ENCODE results near the gene SFXN5.

The SFXN5 gene

GRCh38 chr2:73076701-73077423 is 5.3 kb upstream of the SFXN5 start:
- DNase-seq = no peak

GRCh38 chr2:73075477-73076373 is 4.2 kb upstream of the SFXN5 start:
- peak; percentile 58 for DNase-seq

GRCh38 chr2:73074110-73075069 is 2.9 kb upstream of the SFXN5 start:
- peak; percentile 42 for DNase-seq

DNA sequence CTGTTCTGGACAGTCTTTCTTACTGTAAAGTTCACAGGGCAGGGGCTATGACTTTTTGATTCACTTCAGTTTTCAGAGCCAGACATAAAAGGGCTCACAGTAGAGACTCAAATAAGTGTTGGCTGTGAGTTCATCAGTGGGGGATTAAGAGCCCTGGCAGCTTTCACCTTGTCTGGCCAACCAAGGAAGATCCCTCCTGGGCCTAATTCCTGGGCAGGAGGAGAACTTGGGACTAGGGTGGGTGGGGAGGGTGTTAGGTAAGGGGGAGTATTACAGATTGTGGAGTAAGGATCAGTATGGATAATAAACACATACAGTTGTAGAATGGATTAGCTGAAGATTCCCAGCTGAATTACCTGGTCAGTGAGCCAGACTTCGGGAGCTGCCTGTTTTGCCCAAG is 904 bp upstream of the SFXN5 start:
- no peak for DNase-seq

DNA sequence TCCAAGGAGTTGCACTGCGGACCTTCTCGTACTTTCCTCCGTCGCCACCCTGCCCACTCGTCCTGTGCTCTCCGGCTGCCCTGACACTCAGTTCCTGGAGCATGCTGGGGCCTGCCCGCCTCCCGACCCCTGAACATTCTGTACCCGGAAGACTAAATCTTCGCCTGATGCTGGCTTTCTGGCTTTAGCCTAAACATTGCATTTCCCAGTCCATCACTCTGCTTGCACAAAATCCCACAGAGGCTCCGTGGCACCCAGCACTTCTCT is 550 bp upstream of the SFXN5 start:
- no peak for DNase-seq

GRCh38 chr2:73070643-73071359 is 711 bp downstream of the SFXN5 start:
- peak; percentile 80 for DNase-seq

DNA sequence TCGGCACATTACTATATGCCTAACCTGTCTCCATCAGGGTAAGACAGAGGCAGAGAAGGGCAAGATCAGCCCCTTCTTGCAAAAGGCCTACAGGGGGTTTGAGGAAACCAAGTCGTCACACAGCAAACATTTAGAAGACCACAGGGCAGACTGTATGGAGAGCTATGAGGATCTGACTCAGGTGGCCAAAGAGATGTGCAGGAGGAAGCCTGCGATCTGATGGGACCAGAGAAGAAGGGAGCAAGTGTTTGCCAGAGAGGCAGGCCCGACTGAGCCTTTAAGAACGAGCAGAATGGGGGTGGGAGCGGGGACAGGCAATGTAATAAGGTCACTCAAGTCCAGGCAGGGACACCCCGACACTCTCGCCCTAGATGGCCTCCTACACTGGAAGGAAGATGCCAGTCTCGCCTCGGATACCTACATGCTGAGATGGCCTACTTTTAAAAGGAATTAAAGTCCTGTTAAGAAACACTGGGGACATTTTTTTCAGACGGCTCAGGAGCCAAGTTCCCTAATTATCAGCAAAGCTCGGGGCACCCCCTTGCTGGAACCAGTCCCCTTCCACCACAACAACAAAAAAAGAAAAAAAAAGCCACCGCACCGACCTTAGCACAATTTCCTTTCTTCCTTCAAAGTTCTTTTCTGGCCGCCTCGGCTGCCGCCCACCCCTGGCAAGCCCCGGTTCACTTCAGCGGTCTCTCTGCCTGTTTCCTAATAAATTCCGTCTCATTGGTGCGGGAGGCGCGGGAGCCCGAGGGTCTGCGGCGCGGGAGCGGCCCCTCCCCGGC is 1.5 kb downstream of the SFXN5 start:
- DNase-seq = no peak

- DNase-seq = peak; percentile 42
Observed at GRCh38 chr2:73069041-73069854, 2.3 kb downstream of the SFXN5 start.

DNA sequence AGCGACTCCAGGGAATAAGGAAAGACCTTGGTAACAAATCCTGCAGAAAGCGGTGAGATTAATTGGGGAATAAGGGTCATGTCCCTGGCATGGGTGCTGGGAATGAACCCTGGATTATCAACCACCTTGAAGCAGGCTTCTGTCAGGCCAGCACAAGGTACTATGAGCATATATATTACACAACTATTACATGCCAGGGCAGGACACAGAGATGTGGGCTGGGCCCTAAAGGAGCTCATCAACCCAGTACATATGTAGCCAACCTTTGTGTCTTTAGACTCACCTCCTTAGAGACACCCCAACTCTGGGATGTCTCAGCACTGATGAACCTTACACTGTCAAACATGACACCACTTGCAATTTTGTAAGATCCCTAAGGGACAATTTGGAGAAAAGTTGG is 3.4 kb downstream of the SFXN5 start:
- no peak for DNase-seq

DNA sequence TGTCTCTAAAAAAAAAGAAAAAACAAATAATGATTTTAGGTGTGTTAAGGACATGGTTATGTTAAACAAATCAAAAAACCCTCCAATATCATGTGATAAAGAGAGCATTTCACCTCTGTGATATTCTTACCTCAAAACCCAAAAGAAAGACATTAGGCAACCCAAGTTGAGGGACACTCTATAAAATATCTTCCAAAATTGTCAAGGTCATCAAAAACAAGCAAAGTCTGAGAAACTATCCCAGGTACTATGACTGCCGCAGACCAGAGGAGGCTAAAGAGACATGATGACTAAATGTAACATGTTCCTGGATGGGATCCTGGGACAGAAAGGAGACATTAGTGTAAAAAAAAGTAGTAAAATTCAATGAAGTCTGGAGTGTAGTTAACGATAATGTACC is 4.5 kb downstream of the SFXN5 start:
- DNase-seq = no peak

- peak; percentile 24 for DNase-seq
Observed at GRCh38 chr2:73065070-73065469, 6.4 kb downstream of the SFXN5 start.

- DNase-seq = peak; percentile 44
Observed at GRCh38 chr2:73063909-73064875, 7.3 kb downstream of the SFXN5 start.

DNA sequence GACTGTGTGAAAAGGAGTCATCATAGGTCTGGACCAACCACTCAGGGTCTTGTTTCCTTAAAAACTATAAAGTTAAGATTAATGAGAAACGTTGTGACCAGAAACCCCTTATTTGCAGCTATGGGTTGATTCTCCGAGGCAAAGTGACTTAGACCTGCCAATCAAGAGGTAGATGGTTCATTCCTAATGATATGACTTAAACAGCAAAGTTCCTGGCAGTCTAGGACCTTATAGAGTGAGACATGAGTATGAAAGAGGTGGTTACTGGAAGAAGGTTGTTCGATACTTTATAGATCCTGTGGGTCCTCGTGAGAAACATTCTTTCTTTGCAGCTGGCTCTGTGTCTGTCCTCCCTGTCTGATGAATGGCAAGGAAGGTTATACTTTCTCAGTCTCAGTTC is 8.0 kb downstream of the SFXN5 start:
- no peak for DNase-seq

- no peak for DNase-seq
Observed at GRCh38 chr2:73059106-73059505, 12.4 kb downstream of the SFXN5 start.

GRCh38 chr2:73054980-73055379 is 16.5 kb downstream of the SFXN5 start:
- DNase-seq = no peak

- DNase-seq = no peak
Observed at GRCh38 chr2:73053316-73054114, 18.0 kb downstream of the SFXN5 start.

GRCh38 chr2:73050121-73050545 is 21.4 kb downstream of the SFXN5 start:
- DNase-seq = no peak

- no peak for DNase-seq
Observed at GRCh38 chr2:73043929-73044832, 27.3 kb downstream of the SFXN5 start.
